ENCODE results near the gene PLCD1.

DNA sequence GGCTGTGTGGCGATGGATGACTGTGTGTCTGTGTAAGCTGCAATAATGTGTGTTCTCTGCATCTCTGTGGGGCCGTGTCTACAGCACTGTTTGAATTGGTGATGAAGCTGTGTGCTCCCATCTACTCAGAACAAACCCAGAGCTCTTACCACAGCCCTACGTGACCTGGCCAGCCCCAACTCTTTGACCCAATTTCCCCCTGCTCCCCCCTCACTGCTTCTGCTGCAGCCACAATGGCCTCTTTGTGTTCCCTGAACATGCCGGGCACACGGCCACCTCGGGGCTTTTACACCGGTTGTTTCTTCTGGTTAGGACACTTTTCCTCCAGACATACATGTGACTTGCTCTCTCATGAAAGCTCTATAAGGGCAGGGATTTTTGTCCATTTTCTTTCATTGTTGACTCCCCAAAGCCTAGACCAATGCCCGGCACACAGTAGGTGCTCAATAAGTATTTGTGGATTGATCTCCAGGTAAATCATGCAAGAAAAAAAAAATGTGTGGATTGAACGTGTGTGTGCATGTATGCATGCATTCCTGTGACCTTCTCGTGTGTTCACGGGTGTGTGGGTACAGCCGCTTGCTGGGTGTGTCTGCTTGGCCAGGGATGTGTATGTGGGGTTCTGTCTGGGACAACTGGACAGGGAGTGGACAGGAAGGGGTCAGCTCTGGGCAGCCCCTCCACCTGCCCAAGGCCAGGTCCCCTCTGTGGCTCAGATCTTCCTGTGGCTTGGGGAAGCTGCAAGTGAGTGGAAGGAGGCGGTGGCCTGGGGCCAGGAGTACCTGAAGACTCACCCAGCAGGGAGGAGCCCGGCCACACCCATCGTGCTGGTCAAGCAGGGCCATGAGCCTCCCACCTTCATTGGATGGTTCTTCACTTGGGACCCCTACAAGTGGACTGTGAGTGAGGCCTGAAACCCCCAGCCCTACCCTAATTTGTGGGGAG is 24.1 kb downstream of the PLCD1 start:
- TF ChIP-seq POLR2AphosphoS5 (IDR thresholded peaks at IDR 0.05): no peak
- TF ChIP-seq POLR2A (IDR thresholded peaks at IDR 0.05): no peak
- TF ChIP-seq, protein P1, sequence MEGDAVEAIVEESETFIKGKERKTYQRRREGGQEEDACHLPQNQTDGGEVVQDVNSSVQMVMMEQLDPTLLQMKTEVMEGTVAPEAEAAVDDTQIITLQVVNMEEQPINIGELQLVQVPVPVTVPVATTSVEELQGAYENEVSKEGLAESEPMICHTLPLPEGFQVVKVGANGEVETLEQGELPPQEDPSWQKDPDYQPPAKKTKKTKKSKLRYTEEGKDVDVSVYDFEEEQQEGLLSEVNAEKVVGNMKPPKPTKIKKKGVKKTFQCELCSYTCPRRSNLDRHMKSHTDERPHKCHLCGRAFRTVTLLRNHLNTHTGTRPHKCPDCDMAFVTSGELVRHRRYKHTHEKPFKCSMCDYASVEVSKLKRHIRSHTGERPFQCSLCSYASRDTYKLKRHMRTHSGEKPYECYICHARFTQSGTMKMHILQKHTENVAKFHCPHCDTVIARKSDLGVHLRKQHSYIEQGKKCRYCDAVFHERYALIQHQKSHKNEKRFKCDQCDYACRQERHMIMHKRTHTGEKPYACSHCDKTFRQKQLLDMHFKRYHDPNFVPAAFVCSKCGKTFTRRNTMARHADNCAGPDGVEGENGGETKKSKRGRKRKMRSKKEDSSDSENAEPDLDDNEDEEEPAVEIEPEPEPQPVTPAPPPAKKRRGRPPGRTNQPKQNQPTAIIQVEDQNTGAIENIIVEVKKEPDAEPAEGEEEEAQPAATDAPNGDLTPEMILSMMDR (IDR thresholded peaks at IDR 0.05): no peak
- no peak for TF ChIP-seq EP300 (IDR thresholded peaks at IDR 0.05)

Measured in gastroesophageal sphincter (tissue), 3 donors.